ENCODE measurements around the gene PACS1. TPM values are rescaled to one million over a fixed set of nuclear protein-coding genes. Genes with fewer than 3 reads are reported as not detected.

The PACS1 gene
- total RNA-seq, 1 donor from 2014 or later = 42.6 TPM

DNA sequence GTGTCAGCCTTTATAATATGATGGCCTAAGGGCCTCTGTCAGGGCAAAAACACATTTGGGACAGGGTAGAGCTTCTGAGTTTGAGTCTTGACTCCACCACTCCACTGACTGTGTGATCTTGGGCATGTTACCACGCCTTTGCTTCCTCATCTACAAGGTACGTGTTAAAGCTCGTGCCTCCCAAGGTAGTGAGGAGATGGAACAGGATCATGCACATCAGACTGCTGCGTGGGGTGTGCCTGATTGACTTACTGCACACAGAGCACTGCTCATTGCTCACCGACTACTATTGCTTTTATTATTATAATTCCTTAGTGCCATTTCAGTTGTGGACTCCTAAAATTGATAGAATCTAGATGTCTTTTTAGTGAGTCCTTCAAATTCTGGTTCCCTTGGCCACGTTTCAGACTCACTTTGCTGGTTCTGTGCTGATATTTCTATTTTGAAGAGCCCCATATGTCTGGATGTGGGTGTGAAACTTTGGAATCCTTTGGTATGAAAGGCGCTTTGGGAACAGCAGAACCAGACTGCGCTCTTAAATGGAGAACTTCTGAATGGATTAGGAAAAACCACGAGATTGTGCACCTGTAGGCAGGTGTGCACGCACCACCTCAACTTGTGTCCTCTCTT lies 154.3 kb downstream of the PACS1 start:
- no peak for DNase-seq (ENCODE audit: low spot score)

- no peak for DNase-seq (ENCODE audit: low spot score)
Observed at GRCh38 chr11:66225066-66225465, 155.0 kb downstream of the PACS1 start.

- no peak for DNase-seq (ENCODE audit: low spot score)
Observed at GRCh38 chr11:66226101-66226500, 156.0 kb downstream of the PACS1 start.

DNA sequence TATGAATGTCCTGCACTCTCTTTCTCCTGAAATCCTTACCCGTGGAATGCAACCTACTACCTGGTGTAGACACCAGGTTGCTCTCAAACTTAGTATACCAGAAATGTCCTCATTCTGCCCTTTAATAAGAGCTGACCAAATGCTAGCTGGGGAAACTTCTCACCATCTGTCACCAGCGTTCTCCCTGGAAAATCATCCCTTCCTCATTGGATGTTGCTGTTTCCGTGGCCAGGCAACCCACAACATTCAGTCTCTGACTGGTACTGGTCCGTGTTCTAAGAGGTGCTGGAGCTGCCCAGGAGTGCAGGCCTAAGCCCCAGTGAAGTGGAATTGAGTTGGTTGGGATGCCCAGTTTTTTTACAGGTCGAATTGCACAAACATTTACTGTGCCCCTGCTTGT lies 157.6 kb downstream of the PACS1 start:
- no peak for DNase-seq (ENCODE audit: low spot score)

DNA sequence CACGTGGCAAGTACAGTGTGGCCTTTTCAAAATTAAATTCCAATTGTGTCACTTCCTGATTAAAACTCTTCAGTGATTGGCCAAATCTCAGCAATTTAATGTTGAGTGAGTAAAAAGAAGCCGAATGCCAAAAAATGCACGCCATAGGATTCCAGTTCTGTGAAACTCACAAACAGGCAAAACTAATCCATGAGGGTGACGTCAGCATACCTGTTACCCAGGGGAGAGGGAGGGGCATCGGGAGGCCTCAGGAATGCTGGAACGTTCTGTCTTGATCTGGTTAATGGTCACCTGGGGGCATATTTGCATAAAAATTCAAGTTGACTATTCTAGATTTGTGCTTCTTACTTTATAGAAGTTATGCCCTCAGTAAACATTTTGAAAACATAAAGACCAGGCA lies 158.4 kb downstream of the PACS1 start:
- peak; percentile 56 for DNase-seq (ENCODE audit: low spot score)

DNA sequence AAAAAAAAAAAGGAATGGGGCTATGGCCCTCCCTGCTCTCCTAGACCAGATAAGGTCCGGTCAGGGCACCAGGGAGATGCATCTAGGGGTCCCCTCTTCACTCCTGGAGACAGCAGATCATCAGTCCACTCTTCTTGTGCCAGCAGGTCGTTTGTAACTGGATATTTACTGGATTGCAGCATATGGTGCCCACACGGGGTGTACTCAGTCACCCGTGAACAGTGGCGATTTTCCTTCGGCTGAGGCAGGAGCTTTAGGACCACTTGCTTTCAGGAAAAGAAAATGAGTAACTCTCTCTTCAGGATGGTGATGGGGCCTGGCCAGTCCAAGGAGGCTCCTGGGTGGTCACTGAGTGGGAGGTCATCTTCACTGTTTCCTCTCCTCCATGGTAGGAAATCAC lies 160.1 kb downstream of the PACS1 start:
- DNase-seq (ENCODE audit: low spot score) = no peak

DNA sequence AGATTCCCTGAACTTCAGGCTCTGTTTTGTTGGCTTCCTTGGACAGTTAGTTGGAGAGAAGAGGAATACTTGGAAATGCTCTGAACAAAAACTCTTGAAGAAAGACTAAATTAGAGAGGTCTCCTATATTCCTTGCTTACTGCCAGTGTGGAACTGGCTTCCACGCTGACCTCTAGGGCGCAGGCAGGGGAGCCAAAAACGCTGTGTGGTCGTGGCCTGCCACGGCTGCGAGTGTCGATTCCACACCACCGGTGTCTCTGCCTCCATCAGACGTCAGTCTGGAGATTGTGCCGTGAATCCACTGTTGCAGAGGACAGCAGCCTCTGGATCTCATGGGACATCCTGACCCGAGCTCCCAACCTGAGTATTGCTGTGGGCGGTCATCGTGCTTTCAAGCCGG lies 160.9 kb downstream of the PACS1 start:
- no peak for DNase-seq (ENCODE audit: low spot score)

- no peak for DNase-seq (ENCODE audit: low spot score)
Observed at GRCh38 chr11:66231561-66231960, 161.5 kb downstream of the PACS1 start.

DNA sequence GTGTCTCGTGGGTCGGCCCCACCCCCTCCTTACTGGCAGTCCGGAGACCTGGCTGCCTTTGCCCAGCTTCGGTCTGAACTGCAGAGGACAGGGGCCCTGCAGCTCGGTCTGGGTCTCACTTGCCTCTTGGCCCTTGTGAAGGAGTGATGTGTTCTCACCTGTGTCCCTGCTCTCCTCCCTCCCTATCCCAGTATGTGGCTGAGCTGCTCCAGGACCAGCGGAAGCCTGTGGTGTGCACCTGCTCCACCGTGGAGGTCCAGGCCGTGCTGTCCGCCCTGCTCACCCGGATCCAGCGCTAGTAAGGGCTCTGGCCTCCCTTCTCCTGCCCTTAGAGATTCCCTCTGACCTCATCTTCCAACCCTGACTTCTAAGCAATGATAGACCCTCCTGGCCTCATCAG lies 162.7 kb downstream of the PACS1 start:
- DNase-seq (ENCODE audit: low spot score) = no peak

GRCh38 chr11:66233301-66233700 lies 163.2 kb downstream of the PACS1 start:
- DNase-seq (ENCODE audit: low spot score) = no peak

DNA sequence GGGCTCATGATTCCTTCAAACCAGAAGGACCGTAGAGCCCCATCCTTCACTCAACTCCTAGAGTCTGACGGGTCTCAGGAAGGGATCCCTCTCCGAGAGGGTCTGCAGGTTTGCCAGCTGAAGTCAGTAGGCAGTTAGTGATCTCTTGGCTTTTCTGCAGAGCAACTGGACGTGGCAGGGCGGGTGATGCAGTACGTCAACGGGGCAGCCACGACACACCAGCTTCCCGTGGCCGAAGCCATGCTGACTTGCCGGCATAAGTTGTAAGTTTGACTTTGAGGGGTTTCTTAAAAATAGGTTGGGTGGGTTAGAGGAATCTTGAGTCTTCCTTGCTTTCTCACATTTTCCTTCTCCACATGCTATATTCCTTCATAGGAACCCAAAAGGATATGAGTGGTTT lies 165.1 kb downstream of the PACS1 start:
- DNase-seq (ENCODE audit: low spot score) = no peak

- no peak for DNase-seq (ENCODE audit: low spot score)
Observed at GRCh38 chr11:66237867-66238266, 167.8 kb downstream of the PACS1 start.

GRCh38 chr11:66238786-66239413 lies 168.8 kb downstream of the PACS1 start:
- DNase-seq (ENCODE audit: low spot score) = no peak

- no peak for DNase-seq (ENCODE audit: low spot score)
Observed at GRCh38 chr11:66239511-66239910, 169.4 kb downstream of the PACS1 start.

DNA sequence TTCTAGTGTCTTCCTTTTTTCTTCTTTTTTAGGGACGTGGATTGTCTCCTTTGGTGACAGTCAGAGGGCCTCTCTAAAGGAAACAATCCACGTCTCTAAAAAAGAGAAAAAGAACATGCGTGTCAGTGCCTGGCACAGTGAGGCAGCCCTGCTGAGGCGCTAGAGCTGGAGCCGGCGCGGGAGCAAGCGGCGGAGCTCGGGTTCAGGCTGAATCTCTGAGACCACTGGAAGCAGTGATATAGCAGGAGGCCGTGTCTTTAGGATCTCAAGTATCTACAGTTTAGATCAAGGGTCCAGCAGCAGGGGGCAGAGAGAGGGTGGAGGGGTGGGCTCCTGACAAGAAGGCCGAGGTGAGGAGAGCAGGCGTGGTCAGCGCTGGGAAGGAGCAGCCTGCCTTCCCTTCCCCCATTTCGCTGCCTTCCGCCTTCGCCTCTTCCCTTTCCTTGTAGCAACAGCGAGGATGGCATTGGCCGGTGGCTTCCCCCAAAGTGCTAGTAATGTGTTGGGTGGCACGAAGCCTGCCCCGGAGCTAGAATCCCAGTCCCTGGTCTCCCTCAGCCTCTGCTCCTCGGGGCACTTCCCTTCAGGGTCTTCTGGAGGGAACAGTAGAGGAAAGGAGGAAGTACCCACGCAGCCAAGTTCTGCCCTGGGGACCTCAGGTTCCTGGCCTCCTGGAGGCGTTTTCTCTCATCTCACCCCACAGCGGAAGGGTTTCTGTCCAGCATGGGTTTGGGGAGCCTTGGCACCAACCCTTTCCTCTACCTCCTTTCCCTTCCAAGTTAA lies 170.1 kb downstream of the PACS1 start:
- DNase-seq (ENCODE audit: low spot score) = no peak

GRCh38 chr11:66240781-66241136 lies 170.7 kb downstream of the PACS1 start:
- no peak for DNase-seq (ENCODE audit: low spot score)

GRCh38 chr11:66242095-66242765 lies 172.2 kb downstream of the PACS1 start:
- DNase-seq (ENCODE audit: low spot score) = no peak

- DNase-seq (ENCODE audit: low spot score) = no peak
Observed at GRCh38 chr11:66243782-66244535, 173.9 kb downstream of the PACS1 start.

- no peak for DNase-seq (ENCODE audit: low spot score)
Observed at GRCh38 chr11:66247295-66247694, 177.2 kb downstream of the PACS1 start.

DNA sequence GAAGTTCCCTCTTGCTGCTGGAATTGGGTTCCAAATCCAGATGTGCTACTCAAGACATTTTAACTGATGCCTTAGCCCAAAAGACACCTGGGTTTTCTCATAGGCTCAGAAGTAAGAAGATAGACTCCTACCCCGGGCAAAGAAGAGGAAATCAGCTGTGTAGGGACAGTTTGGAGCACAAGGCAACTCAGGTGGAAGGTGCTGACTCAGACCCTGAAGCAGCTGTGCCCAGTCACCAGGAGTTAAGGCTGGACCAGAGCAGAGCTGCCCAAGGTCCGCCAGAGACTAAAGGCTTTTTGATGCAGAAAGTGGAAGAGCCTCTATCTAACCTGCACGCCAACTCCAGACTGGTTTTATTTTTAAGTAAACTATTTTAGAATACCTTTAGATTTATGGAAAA lies 177.7 kb downstream of the PACS1 start:
- DNase-seq (ENCODE audit: low spot score) = no peak

GRCh38 chr11:66248903-66249302 lies 178.8 kb downstream of the PACS1 start:
- DNase-seq (ENCODE audit: low spot score) = no peak

DNA sequence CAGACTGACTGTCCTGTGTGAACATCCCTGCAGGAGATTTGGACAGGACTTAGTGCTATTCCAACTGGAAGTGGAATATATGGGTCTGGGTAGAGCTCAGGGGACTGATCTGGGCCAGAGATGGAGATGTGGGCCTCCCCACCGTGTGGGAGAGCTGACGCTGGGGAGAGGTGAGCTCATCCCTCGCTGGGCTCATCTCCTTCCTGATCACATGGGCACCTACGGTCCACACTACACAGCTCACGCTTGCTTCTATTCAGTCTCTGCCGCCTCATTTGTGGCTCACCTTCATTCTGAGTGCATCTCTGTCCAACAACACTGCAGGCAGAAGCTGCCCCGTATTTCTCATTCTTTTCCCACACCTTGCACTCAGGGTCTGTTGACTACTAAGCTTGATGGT lies 181.7 kb downstream of the PACS1 start:
- DNase-seq (ENCODE audit: low spot score) = no peak
